Colonic mucosa (tissue), 4 donors: ENCODE results near the gene PRMT7. TPM values are rescaled to one million over a fixed set of nuclear protein-coding genes. Genes with fewer than 3 reads are reported as not detected.

ENCODE experiments used
- DNase-seq: peaks from one replicate; pipeline ENCODE4 v3.0.0-alpha.2; 2020
- H3K27ac ChIP-seq: fragments of 200-600 bp; one replicate; pipeline ENCODE4 v1.8.0; 2021
- H3K27me3 ChIP-seq: fragments of 200-600 bp; one replicate; pipeline ENCODE4 v1.8.0; 2021
- H3K36me3 ChIP-seq: fragments of 200-600 bp; one replicate; pipeline ENCODE4 v1.8.0; 2021
- H3K4me1 ChIP-seq: fragments of 200-600 bp; one replicate; pipeline ENCODE4 v1.8.0; 2021; ENCODE audit warnings: mild to moderate bottlenecking
- H3K4me3 ChIP-seq: fragments of 200-600 bp; one replicate; pipeline ENCODE4 v1.8.0; 2021
- H3K9ac ChIP-seq, 2 donors: one replicate each; pipeline ENCODE4 v1.7.0; 2013; ENCODE audit warnings: control low read depth in 2 of 2, low read depth in 2 of 2, low read length in 2 of 2
- H3K9me3 ChIP-seq: fragments of 200-600 bp; one replicate; pipeline ENCODE4 v1.8.0; 2021
- CTCF ChIP-seq: fragments of 200-600 bp; IDR thresholded peaks from one replicate; pipeline ENCODE4 v1.8.0; 2022; ENCODE audit warnings: antibody characterized with exemption, mild to moderate bottlenecking
- intact Hi-C: fragments of 100-400 bp; cut with DNase I; formaldehyde crosslinking; loops from one replicate; pipeline ENCODE4 v1.14.1; 2022
- total RNA-seq, 2 donors: library from RNA; stranded (reverse); fragmentation: NEBNext Ultra II Directional in 1 of 2; extraction: Animal tissue kit (Norgen Biotek cat#: 25700) in 1 of 2; gene quantifications; one replicate each; pipeline ENCODE4 v1.2.1, GENCODE V29; 2021
- donor health status: healthy.
- donor health status: DM: no; HTN: no; CAD: no.
- donor health status: DM: no; HTN: no; CAD: no.

PRMT7 gene
- total RNA-seq, 2 donors from 2014 or later: 18.0 to 45.4 TPM

- Histone ChIP-seq H3K27ac (no peak overlapping the region), H3K27me3 (no peaks in the 10 kb centered on the region), H3K4me3 (no peak overlapping the region), H3K9me3 (no peaks in the 10 kb centered on the region), H3K4me1 (no peaks in the 10 kb centered on the region), H3K36me3 (no peaks in the 10 kb centered on the region), H3K9ac (no peak overlapping the region)
- intact Hi-C loops: no loop called here
- TF ChIP-seq CTCF: no peak
- DNase-seq: no peak
Measured at GRCh38 chr16:68369168-68369567, 58.3 kb downstream of the PRMT7 start.

GRCh38 chr16:68369697-68370580 lies 59.1 kb downstream of the PRMT7 start:
- H3K4me1 ChIP-seq: no peaks in the 10 kb centered on the region
- H3K9me3 ChIP-seq: no peaks in the 10 kb centered on the region
- no peak for DNase-seq
- no peak overlapping the region for H3K9ac ChIP-seq
- H3K27me3 ChIP-seq: no peaks in the 10 kb centered on the region
- no peaks in the 10 kb centered on the region for H3K36me3 ChIP-seq
- no peak overlapping the region for H3K27ac ChIP-seq
- H3K4me3 ChIP-seq: no peak overlapping the region
- intact Hi-C loops: no loop called here
- no peak for TF ChIP-seq CTCF

GRCh38 chr16:68370581-68371275 lies 59.9 kb downstream of the PRMT7 start:
- Histone ChIP-seq H3K27ac (no peak overlapping the region), H3K36me3 (no peaks in the 10 kb centered on the region), H3K4me1 (no peaks in the 10 kb centered on the region), H3K9me3 (no peaks in the 10 kb centered on the region), H3K4me3 (no peak overlapping the region), H3K9ac (no peak overlapping the region), H3K27me3 (no peaks in the 10 kb centered on the region)
- DNase-seq: no peak
- intact Hi-C loops: no loop called here
- TF ChIP-seq CTCF: no peak

- Histone ChIP-seq H3K9ac (no peak overlapping the region), H3K4me1 (no peaks in the 10 kb centered on the region), H3K27ac (no peak overlapping the region), H3K27me3 (no peaks in the 10 kb centered on the region), H3K4me3 (no peak overlapping the region), H3K9me3 (no peaks in the 10 kb centered on the region), H3K36me3 (no peaks in the 10 kb centered on the region)
- TF ChIP-seq CTCF: no peak
- DNase-seq: no peak
- intact Hi-C loops: no loop called here
Measured at GRCh38 chr16:68371276-68371651, 60.4 kb downstream of the PRMT7 start.

GRCh38 chr16:68371706-68372380 lies 61.0 kb downstream of the PRMT7 start:
- no peak for DNase-seq

More at GRCh38 chr16:68371706-68372380, 61.0 kb downstream of the PRMT7 start:
- H3K36me3 ChIP-seq: no peaks in the 10 kb centered on the region
- intact Hi-C loops: no loop called here
- no peak overlapping the region for H3K4me3 ChIP-seq
- no peak overlapping the region for H3K27ac ChIP-seq
- no peaks in the 10 kb centered on the region for H3K27me3 ChIP-seq
- no peak overlapping the region for H3K9ac ChIP-seq
- TF ChIP-seq CTCF: no peak
- H3K4me1 ChIP-seq: no peaks in the 10 kb centered on the region
- H3K9me3 ChIP-seq: no peaks in the 10 kb centered on the region
